Neural cell (in vitro differentiated cells): ENCODE results near the gene DNM3.

Experiments
- EP300 ChIP-seq: fragments of 450-650 bp; conservative IDR thresholded peaks from 2 replicates; pipeline ENCODE4 v1.6.1; 2014; ENCODE audit warnings: antibody characterized with exemption, mild to moderate bottlenecking, moderate library complexity; ENCODE audit not compliant: poor library complexity, severe bottlenecking
- EZH2 ChIP-seq: fragments of 200-600, 300-800 bp; shearing (Covaris generic), sonication (generic); IDR thresholded peaks from 2 replicates; pipeline ENCODE4 v1.6.1; 2014; ENCODE audit warnings: antibody characterized with exemption, low read length, borderline replicate concordance, mild to moderate bottlenecking; ENCODE audit not compliant: insufficient read depth, poor library complexity, severe bottlenecking
- MXI1 ChIP-seq: fragments of 450-650 bp; conservative IDR thresholded peaks from 2 replicates; pipeline ENCODE4 v1.6.1; 2014; ENCODE audit warnings: antibody characterized with exemption, mild to moderate bottlenecking; ENCODE audit not compliant: poor library complexity, severe bottlenecking
- POLR2AphosphoS5 ChIP-seq: IDR thresholded peaks from 2 replicates; pipeline ENCODE4 v1.6.1; 2012
- RAD21 ChIP-seq: fragments of 450-650 bp; conservative IDR thresholded peaks from 2 replicates; pipeline ENCODE4 v1.6.1; 2014; ENCODE audit warnings: antibody characterized with exemption, mild to moderate bottlenecking, moderate library complexity
- REST ChIP-seq: IDR thresholded peaks from 2 replicates; pipeline ENCODE4 v1.6.1; 2012; ENCODE audit warnings: borderline replicate concordance
- TAF1 ChIP-seq: IDR thresholded peaks from 2 replicates; pipeline ENCODE4 v1.6.1; 2012; ENCODE audit warnings: low read depth
- TF ChIP-seq, protein P1 (sequence below): fragments of 450-650 bp; IDR thresholded peaks from 2 replicates; pipeline ENCODE4 v1.5.1; 2014; ENCODE audit warnings: antibody characterized with exemption, mild to moderate bottlenecking, moderate library complexity; ENCODE audit not compliant: poor library complexity, severe bottlenecking

- TF ChIP-seq, protein P1, sequence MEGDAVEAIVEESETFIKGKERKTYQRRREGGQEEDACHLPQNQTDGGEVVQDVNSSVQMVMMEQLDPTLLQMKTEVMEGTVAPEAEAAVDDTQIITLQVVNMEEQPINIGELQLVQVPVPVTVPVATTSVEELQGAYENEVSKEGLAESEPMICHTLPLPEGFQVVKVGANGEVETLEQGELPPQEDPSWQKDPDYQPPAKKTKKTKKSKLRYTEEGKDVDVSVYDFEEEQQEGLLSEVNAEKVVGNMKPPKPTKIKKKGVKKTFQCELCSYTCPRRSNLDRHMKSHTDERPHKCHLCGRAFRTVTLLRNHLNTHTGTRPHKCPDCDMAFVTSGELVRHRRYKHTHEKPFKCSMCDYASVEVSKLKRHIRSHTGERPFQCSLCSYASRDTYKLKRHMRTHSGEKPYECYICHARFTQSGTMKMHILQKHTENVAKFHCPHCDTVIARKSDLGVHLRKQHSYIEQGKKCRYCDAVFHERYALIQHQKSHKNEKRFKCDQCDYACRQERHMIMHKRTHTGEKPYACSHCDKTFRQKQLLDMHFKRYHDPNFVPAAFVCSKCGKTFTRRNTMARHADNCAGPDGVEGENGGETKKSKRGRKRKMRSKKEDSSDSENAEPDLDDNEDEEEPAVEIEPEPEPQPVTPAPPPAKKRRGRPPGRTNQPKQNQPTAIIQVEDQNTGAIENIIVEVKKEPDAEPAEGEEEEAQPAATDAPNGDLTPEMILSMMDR: no peak
- TF ChIP-seq EP300 (no peak), POLR2AphosphoS5 (no peak), REST (no peak), EZH2 (no peak), RAD21 (no peak), TAF1 (no peak), MXI1 (no peak)
Measured at GRCh38 chr1:171803045-171803444, 38.3 kb upstream of the DNM3 start.
